ENCODE data around the gene SPINK8.
A peak's percentile ranks its signal among the peaks of the same experiment; 100 is the strongest.
"Not testable (repeated sequence)": the region's sequence is repeated elsewhere in the genome, so short reads cannot be mapped to it uniquely, and the experiment has no call there.

SPINK8 gene

DNA sequence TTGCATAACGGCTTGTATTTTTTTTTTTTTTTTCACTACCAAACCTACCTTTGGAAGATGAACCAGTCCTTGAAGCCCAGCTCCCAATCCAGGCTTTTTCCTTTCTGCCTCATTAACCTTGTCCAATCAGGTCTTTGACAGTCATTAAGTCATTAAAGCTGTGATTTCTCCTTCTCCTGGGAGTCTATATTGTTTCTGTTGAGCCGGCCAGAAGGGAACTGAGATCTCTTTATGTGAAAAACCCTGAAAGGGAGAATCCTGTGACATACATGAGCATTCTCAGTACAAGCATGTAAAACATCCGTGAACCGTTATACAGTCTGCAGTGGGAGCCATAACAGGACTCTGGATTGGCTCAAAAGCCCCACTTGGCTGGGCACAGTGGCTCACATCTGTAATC, 52.6 kb downstream of the SPINK8 start:
- DNase-seq (ENCODE audit: low read depth, low spot score) = no peak

DNA sequence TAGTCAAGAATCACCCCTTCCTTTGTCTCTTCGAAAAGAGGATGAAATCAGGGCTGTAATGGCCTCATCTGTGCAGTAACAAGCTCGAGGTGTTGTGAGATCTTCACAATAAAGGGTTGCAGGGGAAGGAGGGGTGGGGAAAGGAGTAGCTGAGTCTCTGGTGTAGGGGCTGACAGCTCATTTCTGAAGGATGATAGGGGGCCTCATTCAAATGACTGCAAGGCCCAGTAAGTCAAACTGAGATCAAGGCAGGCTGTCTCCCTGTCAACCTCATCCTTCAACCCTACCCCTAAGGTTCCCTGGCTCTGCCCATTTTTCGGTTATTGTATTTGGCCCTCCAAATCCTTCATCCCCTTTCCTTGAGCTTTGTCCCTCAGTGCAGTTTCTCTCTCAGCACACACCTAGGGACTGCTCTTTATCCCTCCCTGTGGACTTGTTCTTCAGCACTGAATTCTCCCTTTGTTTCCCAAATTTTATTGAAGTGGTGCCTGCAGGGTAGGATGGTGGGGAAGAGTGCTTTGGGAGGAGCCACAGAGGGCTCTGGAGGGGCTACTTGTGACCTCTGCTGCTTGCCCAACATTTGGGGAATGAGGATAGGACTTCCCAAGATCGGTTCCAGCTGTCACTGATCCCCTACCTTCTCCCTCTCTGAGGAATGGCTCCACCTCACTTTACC, 54.4 kb downstream of the SPINK8 start:
- no peak for DNase-seq (ENCODE audit: low read depth, low spot score)

DNA sequence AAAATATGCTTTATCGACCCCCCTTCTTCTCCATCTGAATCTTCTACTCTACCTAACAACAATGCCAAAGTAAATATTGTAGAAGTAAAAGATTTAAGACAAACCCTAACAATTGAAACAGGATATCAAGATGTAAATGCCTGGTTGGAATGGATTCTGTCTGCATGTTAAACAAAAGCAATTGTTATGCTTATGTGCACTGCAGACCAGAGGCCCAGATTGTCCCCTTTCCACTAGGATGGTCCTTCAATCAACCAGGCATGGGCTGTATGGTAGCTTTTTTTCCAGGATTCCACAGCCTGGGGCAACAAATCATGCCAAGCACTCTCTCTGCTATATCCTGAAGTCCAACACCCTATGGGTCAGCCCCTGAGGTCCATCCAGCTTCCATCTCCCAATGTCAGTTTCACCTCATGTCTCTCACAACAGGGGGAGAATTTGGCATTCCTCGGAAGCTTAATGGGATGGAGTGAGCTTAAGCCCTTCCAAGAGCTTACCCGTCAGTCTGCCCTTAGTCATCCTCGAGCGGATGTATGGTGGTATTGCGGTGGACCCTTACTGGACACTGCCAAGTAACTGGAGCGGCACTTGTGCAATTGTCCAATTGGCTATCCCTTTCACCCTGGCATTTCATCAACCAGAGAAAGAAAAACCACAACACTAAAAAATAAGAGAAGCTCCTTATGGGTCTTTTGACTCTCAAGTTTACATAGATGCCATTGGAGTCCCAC, 56.4 kb downstream of the SPINK8 start:
- DNase-seq (ENCODE audit: low read depth, low spot score) = no peak

DNA sequence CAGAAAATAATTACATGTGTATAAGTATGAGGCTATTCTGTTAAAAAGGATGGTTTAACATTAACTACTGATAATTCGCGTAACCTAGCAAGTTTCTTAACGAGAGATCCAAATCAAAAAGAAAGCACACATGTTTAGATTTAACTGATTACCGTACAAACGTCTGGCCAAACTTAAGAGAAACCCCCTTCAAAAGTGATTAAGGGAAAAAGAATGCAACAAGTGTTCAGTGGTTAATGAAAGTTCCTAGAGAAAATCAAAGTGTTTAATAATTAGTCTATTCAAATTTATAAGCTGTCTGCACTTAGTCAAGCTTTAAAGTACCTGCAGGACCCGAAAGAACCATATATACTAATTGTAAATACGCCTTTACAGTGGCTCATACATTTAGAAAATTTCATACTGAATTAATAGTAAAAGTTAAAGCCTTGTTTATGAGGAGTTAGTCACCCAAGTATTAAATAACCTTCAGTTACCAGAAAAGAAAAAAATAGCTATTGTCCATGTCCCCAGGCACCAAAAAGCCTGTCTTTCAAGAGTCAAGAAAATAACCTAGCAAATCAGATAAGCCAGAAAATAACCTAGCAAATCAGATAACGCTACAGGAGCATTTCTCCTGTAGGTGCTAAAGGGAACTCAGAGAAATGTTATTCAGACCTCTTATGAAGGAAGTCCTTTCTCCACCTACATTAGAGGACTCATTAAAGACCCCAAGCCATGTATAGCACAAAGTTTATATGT, 58.0 kb downstream of the SPINK8 start:
- peak; percentile 16 for DNase-seq (ENCODE audit: low read depth, low spot score)

DNA sequence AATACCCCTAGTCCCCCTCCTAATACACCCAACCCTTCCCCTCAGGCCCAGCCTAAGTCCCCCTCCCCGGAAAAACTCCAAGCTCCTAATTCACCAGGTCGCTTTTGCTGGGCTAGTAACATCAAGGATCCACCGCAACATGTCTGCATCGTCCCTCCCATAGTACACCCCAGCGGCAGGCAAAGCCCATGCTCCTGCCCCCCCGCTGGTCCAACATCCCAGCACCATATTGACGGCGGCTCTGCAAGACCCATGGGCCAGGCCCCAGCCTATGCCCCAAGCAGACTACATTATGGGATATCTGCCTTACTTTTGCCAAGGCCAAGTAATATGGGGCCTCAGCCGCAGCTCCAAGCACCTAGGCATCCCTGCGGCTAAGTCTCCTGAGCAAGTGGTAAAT, 59.0 kb downstream of the SPINK8 start:
- no peak for DNase-seq (ENCODE audit: low read depth, low spot score)

DNA sequence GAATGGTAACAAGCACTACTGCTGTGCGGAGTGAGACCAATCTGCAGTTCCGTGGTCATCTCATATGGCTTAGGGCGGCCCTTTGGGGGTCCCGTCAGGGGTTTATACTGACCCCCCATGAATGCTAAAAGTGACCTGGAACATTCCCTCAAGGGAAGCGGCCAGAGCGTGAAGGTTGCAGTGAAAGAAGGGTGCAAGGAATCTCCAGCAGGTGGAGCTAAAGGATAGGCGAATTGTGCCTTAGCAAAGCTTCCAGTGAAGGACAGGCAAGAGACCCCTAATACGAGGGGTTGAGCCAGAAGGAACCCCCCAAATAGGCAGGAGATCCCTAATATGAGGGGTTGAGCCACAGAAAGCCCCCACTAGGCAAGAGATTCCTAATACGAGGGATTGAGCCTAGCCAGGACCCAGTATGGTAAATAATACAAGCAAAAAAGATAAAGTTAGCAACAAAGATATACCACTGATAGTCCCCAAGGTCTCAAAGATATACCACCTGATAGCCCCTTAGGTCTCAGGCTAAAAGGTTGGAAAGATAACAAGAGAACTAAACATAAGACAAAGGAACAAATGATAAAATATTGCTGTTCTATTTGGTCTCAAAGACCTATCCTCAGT, 59.8 kb downstream of the SPINK8 start:
- DNase-seq (ENCODE audit: low read depth, low spot score) = peak; percentile 81

DNA sequence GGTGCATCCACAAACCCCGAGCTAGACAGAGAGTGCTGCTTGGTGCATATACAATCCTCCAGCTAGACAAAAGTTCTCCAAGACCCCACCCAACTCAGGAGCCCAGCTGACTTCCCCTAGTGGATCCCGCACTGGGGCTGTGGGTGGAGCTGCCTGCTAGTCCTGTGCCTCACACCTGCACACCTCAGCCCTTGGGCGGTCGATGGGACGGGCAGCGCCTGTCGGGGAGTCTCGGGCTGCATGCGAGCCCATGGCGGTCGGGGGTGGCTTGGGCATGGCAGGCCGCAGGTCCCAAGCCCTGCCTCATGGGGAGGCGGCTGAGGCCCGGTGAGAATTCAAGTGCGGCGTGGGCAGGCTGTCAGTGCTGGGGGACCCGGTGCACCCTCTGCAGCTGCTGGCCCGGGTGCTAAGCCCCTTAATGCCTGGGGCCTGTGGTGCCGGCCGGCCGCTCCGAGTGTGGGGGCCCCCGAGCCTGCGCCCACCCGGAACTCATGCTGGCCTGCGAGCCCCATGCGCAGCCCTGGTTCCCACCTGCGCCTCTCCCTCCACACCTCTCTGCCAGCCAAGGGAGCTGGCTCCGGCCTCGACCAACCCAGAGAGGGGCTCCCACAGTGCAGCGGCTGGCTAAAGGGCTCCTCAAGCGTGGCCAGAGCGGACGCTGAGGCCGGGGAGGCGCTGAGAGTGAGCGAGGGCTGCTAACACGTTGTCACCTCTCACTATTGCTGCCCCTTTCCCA, 61.5 kb downstream of the SPINK8 start:
- DNase-seq (ENCODE audit: low read depth, low spot score) = no peak

DNA sequence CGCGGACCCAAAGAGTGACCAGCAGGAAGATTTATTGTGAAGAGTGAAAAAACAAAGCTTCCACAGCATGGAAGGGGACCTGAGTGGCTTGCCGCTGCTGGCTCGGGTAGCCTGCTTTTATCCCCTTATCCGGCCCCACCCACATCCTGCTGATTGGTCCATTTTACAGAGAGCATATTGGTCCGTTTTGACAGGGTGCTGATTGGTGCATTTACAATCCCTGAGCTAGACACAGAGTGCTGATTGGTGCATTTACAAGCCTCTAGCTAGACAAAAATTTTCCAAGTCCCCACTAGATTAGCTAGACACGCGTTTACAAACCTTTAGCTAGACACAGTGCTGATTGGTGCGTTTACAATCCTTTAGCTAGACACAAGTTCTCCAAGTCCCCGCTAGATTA, 62.2 kb downstream of the SPINK8 start:
- DNase-seq (ENCODE audit: low read depth, low spot score) = not testable (repeated sequence)

DNA sequence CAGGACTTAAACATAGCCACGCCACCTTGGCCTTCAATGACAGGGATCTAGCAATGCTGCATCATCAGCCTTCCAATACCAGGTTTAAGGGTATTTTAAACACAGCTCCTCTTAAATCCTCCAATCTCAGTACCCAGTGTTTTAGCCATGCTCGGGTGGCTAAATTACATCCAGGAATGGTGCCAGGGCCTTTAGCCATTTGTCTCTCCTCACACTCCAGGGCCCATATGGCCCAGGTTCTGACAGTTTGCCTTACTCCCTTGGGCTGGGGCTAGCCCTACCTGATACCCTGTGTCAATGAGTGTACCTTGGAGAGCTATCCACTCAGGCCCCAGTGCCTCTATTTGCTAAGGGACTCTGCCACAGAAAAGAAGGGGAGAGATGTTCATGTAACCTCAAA, 63.2 kb downstream of the SPINK8 start:
- no peak for DNase-seq (ENCODE audit: low read depth, low spot score)

DNA sequence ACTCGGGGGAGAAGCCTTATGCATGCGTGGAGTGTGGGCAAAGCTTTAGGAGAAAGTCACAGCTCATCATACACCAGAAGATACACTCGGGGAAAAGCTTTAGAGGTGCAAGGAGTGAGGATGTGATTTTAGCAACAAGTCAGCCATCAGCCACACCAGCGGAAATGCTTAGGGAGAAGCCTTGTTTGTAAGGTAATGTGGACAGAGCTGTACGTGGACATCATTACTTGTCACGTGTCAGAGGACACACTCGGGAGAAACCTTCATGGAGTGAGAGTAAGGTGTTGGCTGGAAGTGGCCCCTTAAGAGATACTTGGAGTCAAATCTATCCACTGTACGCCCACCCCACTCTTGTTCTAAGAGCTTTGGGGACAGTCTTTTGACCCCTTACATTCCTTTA, 63.9 kb downstream of the SPINK8 start:
- DNase-seq (ENCODE audit: low read depth, low spot score) = no peak

DNA sequence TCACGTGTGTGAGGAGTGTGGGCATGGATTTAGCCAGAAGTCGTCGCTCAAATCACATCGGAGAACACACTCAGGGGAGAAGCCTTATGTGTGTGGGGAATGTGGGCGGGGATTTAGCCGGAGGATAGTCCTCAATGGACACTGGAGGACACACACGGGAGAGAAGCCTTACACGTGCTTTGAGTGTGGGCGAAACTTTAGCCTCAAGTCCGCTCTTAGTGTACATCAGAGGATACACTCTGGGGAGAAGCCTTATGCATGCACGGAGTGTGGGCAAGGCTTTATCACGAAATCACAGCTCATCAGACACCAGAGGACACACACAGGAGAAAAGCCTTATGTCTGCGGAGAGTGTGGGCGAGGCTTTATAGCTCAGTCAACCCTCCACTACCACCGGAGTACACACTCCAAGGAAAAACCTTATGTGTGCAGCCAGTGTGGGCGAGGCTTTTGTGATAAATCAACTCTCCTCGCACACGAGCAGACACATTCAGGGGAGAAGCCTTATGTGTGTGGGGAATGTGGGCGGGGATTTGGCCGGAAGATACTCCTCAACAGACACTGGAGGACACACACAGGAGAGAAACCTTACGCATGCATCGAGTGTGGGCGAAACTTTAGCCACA, 64.4 kb downstream of the SPINK8 start:
- DNase-seq (ENCODE audit: low read depth, low spot score) = no peak

DNA sequence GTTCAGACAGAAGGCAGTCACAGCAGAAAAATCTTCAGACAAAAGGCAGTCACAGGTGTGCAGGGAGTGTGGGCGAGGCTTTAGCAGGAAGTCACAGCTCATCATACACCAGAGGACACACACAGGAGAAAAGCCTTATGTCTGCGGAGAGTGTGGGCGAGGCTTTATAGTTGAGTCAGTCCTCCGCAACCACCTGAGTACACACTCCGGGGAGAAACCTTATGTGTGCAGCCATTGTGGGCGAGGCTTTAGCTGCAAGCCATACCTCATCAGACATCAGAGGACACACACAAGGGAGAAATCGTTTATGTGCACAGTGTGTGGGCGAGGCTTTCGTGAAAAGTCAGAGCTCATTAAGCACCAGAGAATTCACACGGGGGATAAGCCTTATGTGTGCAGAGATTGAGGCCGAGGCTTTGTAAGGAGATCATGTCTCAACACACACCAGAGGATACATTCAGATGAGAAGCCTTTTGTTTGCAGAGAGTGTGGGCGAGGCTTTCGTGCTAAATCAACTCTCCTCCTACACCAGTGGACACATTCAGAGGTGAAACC, 65.0 kb downstream of the SPINK8 start:
- no peak for DNase-seq (ENCODE audit: low read depth, low spot score)

DNA sequence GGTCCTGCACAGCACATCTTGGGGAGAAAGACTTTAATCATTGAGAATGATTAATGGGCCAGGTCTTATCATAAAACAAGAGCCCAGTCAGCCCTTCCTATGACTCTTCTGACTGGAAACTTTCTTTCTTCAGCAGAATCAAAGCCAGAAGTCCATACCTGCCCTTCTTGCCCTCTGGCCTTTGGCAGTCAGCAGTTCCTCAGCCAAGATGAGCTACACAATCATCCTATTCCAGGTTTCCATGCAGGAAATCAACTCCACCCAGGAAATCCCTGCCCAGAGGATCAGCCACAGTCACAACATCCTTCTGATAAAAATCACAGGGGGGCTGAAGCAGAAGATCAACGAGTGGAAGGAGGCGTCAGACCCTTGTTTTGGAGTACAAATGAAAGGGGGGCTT, 65.7 kb downstream of the SPINK8 start:
- DNase-seq (ENCODE audit: low read depth, low spot score) = no peak

DNA sequence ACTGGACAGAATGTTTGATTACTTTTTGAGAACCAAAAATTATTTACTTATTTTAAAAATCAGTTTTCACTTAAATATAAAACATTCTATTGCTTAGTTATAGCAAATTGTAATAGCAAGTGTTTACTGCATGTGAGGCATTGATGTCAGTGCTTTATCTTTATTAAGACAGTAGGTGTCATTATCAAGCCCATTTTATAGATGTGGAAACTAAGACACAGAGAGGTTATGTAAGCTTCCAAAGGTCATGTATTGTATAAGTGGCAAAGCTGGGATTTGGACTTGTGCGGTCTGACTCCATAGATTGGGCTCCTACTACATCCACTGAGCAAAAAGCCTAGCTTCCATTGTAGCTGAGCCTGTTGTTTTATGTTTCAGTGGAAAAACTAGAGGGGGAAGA, 74.9 kb downstream of the SPINK8 start:
- DNase-seq (ENCODE audit: low read depth, low spot score) = no peak
